RPMI7951 (cell line): ENCODE results near the gene RAB3IL1. TPM values are rescaled to one million over a fixed set of nuclear protein-coding genes. Genes with fewer than 3 reads are reported as not detected.
"Not testable (repeated sequence)": the region's sequence is repeated elsewhere in the genome, so short reads cannot be mapped to it uniquely, and the experiment has no call there.

ENCODE experiments used
- DNase-seq: peaks from one replicate; pipeline ENCODE4 v3.0.0-alpha.2; 2012; ENCODE audit warnings: low read depth
- total RNA-seq: library from RNA; depleted of rRNA; stranded (reverse); fragments of >200 nt; shearing (Covaris generic); gene quantifications from 2 replicates; pipeline ENCODE4 v1.2.3, GENCODE V29; 2014

RAB3IL1 gene
- total RNA-seq, 1 experiment from 2014 or later: 0.84 TPM

- not testable (repeated sequence) for DNase-seq
Observed at GRCh38 chr11:61953632-61954031, 36.3 kb upstream of the RAB3IL1 start.

- DNase-seq: no peak
Observed at GRCh38 chr11:61952882-61953281, 35.5 kb upstream of the RAB3IL1 start.

- no peak for DNase-seq
Observed at GRCh38 chr11:61951484-61952135, 34.2 kb upstream of the RAB3IL1 start.

- DNase-seq: no peak
Observed at GRCh38 chr11:61950035-61950547, 32.7 kb upstream of the RAB3IL1 start, which contains the start of gene BEST1. BEST1 (plus strand) TSS chr11:61950351; CDS start chr11:61951807, 1,456 bp downstream.

DNA sequence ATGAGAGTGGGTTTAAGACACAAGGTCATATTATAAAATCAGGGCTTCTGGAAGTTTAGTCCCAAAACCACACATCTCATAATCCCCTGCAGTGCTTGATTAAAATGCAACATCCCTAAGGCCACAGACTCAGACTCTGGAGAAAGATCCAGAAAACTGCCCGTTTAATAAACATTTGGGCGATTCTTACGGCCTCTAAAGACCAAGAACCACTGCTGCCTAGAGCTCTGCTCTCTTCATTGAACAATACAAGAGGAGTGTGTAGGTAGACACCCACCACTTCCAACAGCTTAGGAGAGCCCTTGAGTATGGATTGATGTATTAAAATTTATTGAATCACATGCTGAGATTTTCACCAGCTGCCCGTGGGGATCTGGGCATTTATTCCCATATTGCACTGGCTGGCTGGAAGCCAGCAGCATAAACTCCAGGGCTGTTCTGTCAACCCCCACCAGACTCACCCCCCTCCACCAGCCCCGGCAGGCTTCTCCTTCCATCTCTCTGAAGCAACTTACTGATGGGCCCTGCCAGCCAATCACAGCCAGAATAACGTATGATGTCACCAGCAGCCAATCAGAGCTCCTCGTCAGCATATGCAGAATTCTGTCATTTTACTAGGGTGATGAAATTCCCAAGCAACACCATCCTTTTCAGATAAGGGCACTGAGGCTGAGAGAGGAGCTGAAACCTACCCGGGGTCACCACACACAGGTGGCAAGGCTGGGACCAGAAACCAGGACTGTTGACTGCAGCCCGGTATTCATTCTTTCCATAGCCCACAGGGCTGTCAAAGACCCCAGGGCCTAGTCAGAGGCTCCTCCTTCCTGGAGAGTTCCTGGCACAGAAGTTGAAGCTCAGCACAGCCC lies 32.0 kb upstream of the RAB3IL1 start:
- peak; percentile 81 for DNase-seq

GRCh38 chr11:61948505-61948904 lies 31.1 kb upstream of the RAB3IL1 start:
- no peak for DNase-seq

DNA sequence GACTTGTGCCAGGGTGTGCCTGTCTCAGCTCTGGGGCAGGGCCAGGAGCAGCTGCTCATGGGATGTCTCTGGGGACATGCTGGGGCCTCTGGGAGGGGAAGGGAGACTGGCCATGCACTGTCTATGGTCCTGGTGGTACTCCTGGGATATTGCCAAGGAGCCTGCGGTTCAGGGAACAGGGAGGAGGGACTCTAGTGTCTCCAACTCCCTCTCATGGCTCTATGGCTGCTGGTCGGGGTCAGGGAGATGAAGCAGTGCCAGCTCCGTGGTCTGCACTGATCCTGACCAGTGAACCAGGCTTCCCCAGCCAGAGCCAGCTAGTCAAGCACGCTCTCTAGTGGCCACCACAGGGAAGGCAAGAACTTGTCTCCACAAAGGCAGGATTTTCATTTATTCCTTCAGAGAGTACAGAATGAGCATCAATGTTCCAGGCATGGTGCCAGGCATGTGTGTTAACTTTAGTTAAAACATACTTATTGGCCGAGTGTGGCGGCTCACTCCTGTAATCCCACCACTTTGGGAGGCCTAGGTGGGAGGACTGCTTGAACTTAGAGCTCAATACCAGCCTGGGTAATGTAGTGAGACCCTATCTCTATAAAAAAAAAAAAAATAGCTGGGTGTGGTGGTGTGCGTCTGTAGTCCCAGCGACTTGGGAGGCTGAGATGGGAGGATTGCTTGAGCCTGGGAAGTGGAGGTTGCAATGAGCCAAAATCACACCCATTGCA lies 30.3 kb upstream of the RAB3IL1 start:
- peak; percentile 81 for DNase-seq

DNA sequence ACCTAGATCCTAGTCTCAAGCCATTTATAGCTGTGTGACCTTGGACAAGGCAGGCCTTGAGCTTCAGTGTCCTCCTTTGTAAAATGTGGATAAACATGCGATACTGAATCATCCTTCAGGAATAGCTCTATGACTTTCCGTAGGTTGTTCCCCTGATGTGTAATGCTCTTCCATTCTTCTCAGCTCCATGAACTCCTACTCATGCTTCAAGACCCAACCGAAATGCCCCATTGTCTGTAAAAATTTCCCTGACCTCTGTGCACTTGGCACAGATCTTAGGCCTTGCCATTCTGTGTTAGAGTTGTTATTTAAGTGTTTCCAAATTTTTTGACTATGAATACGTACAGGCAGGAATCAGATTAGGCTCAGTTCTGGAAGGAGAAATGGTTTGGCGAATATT lies 29.5 kb upstream of the RAB3IL1 start:
- DNase-seq: no peak

- DNase-seq: no peak
Observed at GRCh38 chr11:61945191-61945590, 27.8 kb upstream of the RAB3IL1 start.

GRCh38 chr11:61940466-61940865 lies 23.1 kb upstream of the RAB3IL1 start:
- no peak for DNase-seq

DNA sequence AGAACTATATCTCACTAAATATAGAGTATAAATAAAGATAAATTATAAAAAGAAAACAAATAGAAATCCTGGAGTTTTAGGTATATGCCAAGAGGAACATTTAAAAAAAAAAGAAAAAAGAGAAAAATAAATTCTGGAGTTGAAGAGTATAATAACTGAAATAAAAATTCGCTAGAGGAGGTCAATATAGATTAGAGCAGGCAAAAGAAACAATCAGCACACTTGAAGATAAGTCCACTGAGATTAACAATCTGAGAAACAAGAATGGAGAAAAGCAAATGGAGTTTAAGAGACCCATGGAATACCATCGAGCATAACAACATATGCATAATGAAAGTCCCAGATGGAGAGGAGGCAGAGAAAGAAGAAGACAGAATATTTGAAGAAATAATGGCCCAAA lies 18.5 kb upstream of the RAB3IL1 start:
- DNase-seq: no peak

GRCh38 chr11:61930933-61931332 lies 13.6 kb upstream of the RAB3IL1 start:
- no peak for DNase-seq

DNA sequence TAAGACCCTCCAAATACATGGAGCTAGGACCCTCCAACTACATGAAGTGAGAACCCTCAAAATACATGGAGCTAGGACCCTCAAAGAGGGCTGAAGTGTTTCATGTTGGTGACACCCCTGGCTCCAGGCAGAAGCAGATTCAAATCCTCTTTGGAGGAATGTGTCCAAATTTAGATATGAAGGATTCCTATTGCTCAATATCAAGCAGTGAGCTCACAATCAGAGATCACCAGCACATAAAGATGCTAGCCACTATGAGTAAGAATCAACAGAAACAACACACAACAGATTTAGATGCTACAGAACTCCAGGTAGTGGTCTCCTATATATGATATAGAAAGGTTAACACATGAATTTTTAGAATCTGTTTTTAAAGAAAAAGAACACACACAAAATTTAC lies 11.2 kb upstream of the RAB3IL1 start:
- no peak for DNase-seq

- no peak for DNase-seq
Observed at GRCh38 chr11:61927501-61927900, 10.1 kb upstream of the RAB3IL1 start.

- DNase-seq: no peak
Observed at GRCh38 chr11:61926235-61926634, 8.9 kb upstream of the RAB3IL1 start.

DNA sequence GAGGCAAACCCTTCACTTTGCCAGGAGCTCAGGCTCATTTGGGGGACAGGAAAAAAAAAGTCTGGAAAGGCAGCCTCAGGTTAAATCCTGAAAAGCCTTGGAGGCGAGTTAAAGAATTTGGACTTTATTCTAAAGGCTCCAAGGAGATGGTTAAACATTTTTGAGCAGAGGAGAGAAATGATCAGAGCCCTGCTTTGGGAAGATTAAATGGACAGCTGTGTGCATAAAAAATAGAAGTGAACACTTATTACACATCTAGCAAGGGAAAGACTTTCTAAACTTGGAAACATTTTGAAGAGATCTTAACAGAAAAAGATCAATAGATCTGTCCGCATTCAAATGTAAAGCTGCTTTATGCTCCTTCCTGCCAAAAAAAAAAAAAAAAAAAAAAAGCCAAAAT lies 8.4 kb upstream of the RAB3IL1 start:
- DNase-seq: no peak

DNA sequence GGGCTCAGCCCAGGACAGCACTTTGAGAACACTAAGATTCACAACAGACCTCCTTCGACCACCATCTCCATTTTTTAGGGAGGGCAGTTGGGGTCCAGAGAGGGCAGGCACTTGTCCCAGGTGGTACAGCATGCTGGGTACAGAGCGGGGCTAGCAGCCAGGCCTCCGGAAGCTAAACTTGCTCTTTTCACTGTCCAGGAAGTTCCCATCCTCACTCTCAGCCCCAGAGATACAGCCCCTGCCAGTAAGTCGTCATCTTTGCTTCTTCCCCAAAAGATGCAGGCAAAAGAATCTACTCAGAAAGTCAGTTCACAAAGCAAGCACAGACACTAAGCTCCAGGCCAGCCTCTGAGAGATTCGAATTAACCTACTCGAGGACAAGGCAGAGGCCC lies 6.7 kb upstream of the RAB3IL1 start:
- DNase-seq: no peak

DNA sequence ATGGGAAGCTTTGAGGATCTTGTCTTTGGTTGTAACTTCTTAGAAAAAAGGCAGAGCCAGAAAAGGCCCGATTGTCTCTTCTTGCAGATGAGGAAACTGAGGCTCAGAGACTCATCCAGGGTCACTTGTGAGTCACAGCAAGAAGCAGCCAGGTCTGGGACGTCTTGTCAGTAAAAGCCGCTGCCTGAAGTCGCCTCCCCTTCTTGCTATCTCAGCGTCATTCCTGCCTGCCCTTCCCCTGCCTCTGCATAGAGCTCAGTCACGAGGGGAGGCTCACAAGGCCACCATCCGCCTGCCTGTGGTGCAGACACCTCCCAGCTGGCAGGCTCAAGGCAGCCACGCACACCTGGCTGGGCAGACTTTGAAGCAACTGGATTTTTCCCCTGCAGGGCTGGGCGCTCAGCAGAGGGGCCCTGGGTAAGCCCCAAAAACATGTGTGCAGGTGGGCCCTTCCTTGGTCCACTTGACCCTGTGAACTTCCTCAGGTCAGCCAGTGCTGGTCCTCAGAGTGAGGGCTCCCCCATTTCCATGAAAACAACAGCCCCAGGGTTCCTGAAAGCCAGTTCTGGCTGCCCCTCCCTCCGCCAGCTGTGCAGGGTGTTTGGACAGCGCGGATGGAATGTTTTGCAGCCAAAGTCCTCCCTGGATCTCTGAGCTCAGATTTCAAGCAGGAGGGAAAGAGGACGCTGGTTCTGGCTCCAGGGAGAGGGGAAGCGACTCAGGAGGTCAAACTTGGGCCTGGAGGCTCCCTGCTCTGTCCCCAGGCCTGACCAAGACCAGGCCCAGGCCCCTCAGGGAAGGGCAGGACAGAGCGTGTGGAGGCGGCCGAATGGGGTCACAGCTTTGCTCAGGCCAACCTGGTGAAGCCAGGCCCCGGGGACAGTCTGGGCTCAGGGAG lies 6.0 kb upstream of the RAB3IL1 start:
- DNase-seq: peak; percentile 61

- peak; percentile 88 for DNase-seq
Observed at GRCh38 chr11:61922539-61922938, 5.2 kb upstream of the RAB3IL1 start.

DNA sequence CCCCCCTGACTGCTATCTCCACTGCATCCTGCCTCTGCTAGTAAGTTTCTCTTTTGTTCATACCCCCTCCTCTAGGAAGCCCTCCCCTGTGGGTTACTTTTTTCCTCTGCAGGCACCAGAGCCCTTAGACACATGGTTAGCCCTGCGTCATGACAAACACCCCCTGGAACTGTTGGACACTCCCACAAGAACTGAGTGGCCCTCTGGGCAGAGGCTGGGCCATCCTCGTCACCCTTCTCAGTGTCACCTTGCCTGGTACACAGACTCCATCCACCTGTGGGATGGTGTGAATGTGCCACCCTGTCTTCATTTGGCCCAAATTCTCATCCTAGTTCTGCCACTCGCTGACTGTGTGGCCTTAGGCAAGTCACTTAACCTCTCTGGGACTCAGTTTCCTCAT lies 4.1 kb upstream of the RAB3IL1 start:
- no peak for DNase-seq
